ENCODE measurements around the gene EML6. TPM values are rescaled to one million over a fixed set of nuclear protein-coding genes. Genes with fewer than 3 reads are reported as not detected.

Gene EML6
- total RNA-seq, 1 experiment from 2014 or later, result 1.5 TPM

- Histone ChIP-seq H2AFZ (ENCODE audit: low read length) (no peak overlapping the region), H3K18ac (ENCODE audit: insufficient read length, low read depth, low read length) (no peak overlapping the region), H3K4ac (ENCODE audit: low read depth, low read length) (no peak overlapping the region), H3K56ac (ENCODE audit: insufficient read length, low read depth, low read length) (no peak overlapping the region), H2AK5ac (ENCODE audit: insufficient read length, low read length) (no peak overlapping the region), H2BK12ac (ENCODE audit: insufficient read length, low read depth, low read length) (no peak overlapping the region), H2BK15ac (ENCODE audit: low read depth, low read length) (no peak overlapping the region), H3K23ac (ENCODE audit: insufficient read length, low read depth, low read length) (no peak overlapping the region), H4K91ac (ENCODE audit: insufficient read length, low read depth, low read length) (no peak overlapping the region), H3K4me2 (ENCODE audit: insufficient read depth, insufficient read length, low read length) (no peak overlapping the region), H2BK120ac (ENCODE audit: low read depth, low read length, poor library complexity, severe bottlenecking) (no peak overlapping the region), H3K79me1 (ENCODE audit: insufficient read depth, low read depth, low read length, poor library complexity, severe bottlenecking) (no peaks in the 10 kb centered on the region), H2BK20ac (ENCODE audit: low read depth, low read length, poor library complexity, severe bottlenecking) (no peak overlapping the region), H3K14ac (ENCODE audit: insufficient read depth, low read length) (no peak overlapping the region), H3K23me2 (ENCODE audit: insufficient read length, low read depth, low read length, poor library complexity, severe bottlenecking) (no peaks in the 10 kb centered on the region), H3K27ac (ENCODE audit: insufficient read length, low read depth, low read length) (no peak overlapping the region), H3T11ph (ENCODE audit: low read length) (no peak overlapping the region), H3K4me1 (ENCODE audit: insufficient read depth, low read length) (no peaks in the 10 kb centered on the region), H3K9ac (ENCODE audit: extremely low read depth, insufficient read length, low read length) (no peak overlapping the region), H3K9me3 (ENCODE audit: control insufficient read depth, low read depth, low read length) (no peaks in the 10 kb centered on the region), H4K5ac (ENCODE audit: insufficient read length, low read depth, low read length) (no peak overlapping the region), H2BK5ac (ENCODE audit: insufficient read length, low read length) (no peak overlapping the region), H4K20me1 (ENCODE audit: control insufficient read depth, insufficient read depth, insufficient read length) (no peaks in the 10 kb centered on the region), H3K27me3 (ENCODE audit: insufficient read depth, low read length) (no peaks in the 10 kb centered on the region), H4K8ac (replicated peaks; ENCODE audit: insufficient read length, low read depth, low read length) (no peak overlapping the region), H3K79me2 (ENCODE audit: insufficient read depth, low read length) (no peaks in the 10 kb centered on the region)
- Mint-ChIP-seq H3K36me3 (ENCODE audit: insufficient read depth in 1 of 3, low read depth in 3 of 3) (no peaks in the 10 kb centered on the region; a peak in 1 of 7 replicates), H3K27ac (no peak overlapping the region), H3K4me3 (no peak overlapping the region), H3K27me3 (ENCODE audit: low read depth) (no peaks in the 10 kb centered on the region; the same call in 1 of the 2 replicates), H3K9me3 (no peaks in the 10 kb centered on the region), H3K4me1 (peaks cover 0 to 7% of the 10 kb centered on the region in 2 experiments; a peak in 1 of 4 replicates)
- peak; percentile 89 for TF ChIP-seq CTCF (conservative IDR thresholded peaks at IDR 0.05)
- WGBS (ENCODE audit: extremely low coverage, insufficient read length, low lambda C conversion rate), result no CpG with 5 or more reads among the region's 4 CpGs
- DNase-seq, result peak; percentile 66
Observed at GRCh38 chr2:54838585-54839035, 115.1 kb downstream of the EML6 start.
